ENCODE results near the gene FXYD5. TPM values are rescaled to one million over a fixed set of nuclear protein-coding genes. Genes with fewer than 3 reads are reported as not detected.

FXYD5 gene
- polyA plus RNA-seq, 2 of the 4 experiments (the other 2 are of a cell fraction): 70.8 to 113 TPM

DNA sequence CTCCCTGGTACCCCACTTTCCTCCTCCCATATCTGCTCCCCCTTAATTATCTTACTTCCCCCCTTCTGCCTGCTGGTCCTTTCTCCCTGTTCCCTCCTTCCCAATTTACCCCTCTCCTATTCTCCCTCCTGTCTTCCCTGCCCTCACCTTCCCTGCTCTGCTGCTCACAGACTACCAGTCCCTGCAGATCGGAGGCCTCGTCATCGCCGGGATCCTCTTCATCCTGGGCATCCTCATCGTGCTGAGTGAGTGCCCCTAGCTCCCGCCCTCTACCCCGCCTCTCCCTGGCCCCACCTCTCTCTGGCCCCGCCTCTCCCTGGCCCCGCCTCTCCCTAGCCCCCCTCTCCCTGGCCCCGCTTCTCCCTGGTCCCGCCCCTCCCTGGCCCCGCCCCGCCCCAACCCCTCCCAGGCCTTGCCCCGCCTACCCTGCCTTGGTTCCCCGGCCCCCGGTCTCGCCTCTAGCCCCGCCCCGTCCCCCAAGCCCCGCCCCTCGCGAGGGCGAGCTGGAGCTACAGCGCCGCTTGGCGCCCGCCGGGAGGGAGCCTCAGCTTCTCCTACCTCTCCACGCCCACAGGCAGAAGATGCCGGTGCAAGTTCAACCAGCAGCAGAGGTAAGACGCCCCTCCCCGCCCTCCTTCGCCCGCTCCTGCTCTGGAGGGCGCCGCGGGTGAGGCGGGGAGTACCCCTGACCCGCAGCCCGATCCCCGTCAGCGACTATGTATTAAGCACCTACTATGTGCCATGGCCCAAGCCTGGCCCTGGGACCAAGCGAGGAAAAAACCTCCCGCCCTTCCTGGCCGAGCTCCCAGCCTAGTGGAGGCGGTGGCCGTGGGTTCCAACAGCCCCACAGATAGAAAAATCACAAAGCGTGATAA, 13.3 kb upstream of the FXYD5 start (continued):
- TF ChIP-seq, protein P1, sequence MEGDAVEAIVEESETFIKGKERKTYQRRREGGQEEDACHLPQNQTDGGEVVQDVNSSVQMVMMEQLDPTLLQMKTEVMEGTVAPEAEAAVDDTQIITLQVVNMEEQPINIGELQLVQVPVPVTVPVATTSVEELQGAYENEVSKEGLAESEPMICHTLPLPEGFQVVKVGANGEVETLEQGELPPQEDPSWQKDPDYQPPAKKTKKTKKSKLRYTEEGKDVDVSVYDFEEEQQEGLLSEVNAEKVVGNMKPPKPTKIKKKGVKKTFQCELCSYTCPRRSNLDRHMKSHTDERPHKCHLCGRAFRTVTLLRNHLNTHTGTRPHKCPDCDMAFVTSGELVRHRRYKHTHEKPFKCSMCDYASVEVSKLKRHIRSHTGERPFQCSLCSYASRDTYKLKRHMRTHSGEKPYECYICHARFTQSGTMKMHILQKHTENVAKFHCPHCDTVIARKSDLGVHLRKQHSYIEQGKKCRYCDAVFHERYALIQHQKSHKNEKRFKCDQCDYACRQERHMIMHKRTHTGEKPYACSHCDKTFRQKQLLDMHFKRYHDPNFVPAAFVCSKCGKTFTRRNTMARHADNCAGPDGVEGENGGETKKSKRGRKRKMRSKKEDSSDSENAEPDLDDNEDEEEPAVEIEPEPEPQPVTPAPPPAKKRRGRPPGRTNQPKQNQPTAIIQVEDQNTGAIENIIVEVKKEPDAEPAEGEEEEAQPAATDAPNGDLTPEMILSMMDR (IDR thresholded peaks at IDR 0.05): peak; percentile 66
- TF ChIP-seq, protein P2, sequence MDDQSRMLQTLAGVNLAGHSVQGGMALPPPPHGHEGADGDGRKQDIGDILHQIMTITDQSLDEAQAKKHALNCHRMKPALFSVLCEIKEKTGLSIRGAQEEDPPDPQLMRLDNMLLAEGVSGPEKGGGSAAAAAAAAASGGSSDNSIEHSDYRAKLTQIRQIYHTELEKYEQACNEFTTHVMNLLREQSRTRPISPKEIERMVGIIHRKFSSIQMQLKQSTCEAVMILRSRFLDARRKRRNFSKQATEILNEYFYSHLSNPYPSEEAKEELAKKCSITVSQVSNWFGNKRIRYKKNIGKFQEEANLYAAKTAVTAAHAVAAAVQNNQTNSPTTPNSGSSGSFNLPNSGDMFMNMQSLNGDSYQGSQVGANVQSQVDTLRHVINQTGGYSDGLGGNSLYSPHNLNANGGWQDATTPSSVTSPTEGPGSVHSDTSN (IDR thresholded peaks at IDR 0.05): no peak
- TF ChIP-seq EHF (CRISPR knock-in tag; IDR thresholded peaks at IDR 0.05): no peak
- no peak for TF ChIP-seq HEYL (CRISPR knock-in tag; IDR thresholded peaks at IDR 0.05)
- TF ChIP-seq RCOR1 (IDR thresholded peaks at IDR 0.05; ENCODE audit: low read depth, low read length): no peak
- no peak for TF ChIP-seq ZNF302 (CRISPR knock-in tag; IDR thresholded peaks at IDR 0.05)
- TF ChIP-seq NPAS2 (CRISPR knock-in tag; IDR thresholded peaks at IDR 0.05; ENCODE audit: borderline replicate concordance): no peak
- TF ChIP-seq KDM5A (IDR thresholded peaks at IDR 0.05): no peak
- TF ChIP-seq, protein P3, sequence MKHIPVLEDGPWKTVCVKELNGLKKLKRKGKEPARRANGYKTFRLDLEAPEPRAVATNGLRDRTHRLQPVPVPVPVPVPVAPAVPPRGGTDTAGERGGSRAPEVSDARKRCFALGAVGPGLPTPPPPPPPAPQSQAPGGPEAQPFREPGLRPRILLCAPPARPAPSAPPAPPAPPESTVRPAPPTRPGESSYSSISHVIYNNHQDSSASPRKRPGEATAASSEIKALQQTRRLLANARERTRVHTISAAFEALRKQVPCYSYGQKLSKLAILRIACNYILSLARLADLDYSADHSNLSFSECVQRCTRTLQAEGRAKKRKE (CRISPR knock-in tag; IDR thresholded peaks at IDR 0.05; ENCODE audit: low read depth): no peak
- TF ChIP-seq JUN (IDR thresholded peaks at IDR 0.05): no peak
- TF ChIP-seq POLR2A (IDR thresholded peaks at IDR 0.05; ENCODE audit: low read length): no peak
- TF ChIP-seq, protein P4, sequence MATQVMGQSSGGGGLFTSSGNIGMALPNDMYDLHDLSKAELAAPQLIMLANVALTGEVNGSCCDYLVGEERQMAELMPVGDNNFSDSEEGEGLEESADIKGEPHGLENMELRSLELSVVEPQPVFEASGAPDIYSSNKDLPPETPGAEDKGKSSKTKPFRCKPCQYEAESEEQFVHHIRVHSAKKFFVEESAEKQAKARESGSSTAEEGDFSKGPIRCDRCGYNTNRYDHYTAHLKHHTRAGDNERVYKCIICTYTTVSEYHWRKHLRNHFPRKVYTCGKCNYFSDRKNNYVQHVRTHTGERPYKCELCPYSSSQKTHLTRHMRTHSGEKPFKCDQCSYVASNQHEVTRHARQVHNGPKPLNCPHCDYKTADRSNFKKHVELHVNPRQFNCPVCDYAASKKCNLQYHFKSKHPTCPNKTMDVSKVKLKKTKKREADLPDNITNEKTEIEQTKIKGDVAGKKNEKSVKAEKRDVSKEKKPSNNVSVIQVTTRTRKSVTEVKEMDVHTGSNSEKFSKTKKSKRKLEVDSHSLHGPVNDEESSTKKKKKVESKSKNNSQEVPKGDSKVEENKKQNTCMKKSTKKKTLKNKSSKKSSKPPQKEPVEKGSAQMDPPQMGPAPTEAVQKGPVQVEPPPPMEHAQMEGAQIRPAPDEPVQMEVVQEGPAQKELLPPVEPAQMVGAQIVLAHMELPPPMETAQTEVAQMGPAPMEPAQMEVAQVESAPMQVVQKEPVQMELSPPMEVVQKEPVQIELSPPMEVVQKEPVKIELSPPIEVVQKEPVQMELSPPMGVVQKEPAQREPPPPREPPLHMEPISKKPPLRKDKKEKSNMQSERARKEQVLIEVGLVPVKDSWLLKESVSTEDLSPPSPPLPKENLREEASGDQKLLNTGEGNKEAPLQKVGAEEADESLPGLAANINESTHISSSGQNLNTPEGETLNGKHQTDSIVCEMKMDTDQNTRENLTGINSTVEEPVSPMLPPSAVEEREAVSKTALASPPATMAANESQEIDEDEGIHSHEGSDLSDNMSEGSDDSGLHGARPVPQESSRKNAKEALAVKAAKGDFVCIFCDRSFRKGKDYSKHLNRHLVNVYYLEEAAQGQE (IDR thresholded peaks at IDR 0.05): no peak
- no peak for TF ChIP-seq HOXB13 (CRISPR knock-in tag; IDR thresholded peaks at IDR 0.05; ENCODE audit: low read depth)
- TF ChIP-seq TP53 (CRISPR knock-in tag; IDR thresholded peaks at IDR 0.05): no peak
- TF ChIP-seq HOXA7 (CRISPR knock-in tag; IDR thresholded peaks at IDR 0.05): no peak
- TF ChIP-seq, protein P5, sequence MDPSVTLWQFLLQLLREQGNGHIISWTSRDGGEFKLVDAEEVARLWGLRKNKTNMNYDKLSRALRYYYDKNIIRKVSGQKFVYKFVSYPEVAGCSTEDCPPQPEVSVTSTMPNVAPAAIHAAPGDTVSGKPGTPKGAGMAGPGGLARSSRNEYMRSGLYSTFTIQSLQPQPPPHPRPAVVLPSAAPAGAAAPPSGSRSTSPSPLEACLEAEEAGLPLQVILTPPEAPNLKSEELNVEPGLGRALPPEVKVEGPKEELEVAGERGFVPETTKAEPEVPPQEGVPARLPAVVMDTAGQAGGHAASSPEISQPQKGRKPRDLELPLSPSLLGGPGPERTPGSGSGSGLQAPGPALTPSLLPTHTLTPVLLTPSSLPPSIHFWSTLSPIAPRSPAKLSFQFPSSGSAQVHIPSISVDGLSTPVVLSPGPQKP (IDR thresholded peaks at IDR 0.05; ENCODE audit: low read depth, low read length): no peak
- TF ChIP-seq SREBF2 (IDR thresholded peaks at IDR 0.05): no peak
- TF ChIP-seq HDAC2 (IDR thresholded peaks at IDR 0.05): no peak
- no peak for TF ChIP-seq FOXS1 (CRISPR knock-in tag; IDR thresholded peaks at IDR 0.05)
- no peak for TF ChIP-seq HOXB5 (CRISPR knock-in tag; IDR thresholded peaks at IDR 0.05)
- TF ChIP-seq BHLHE40 (IDR thresholded peaks at IDR 0.05; ENCODE audit: low read depth, low read length): no peak
- TF ChIP-seq, protein P6, sequence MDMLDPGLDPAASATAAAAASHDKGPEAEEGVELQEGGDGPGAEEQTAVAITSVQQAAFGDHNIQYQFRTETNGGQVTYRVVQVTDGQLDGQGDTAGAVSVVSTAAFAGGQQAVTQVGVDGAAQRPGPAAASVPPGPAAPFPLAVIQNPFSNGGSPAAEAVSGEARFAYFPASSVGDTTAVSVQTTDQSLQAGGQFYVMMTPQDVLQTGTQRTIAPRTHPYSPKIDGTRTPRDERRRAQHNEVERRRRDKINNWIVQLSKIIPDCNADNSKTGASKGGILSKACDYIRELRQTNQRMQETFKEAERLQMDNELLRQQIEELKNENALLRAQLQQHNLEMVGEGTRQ (IDR thresholded peaks at IDR 0.05): no peak
- no peak for TF ChIP-seq ZSCAN20 (CRISPR knock-in tag; IDR thresholded peaks at IDR 0.05)
- no peak for TF ChIP-seq RNF2 (IDR thresholded peaks at IDR 0.05; ENCODE audit: borderline replicate concordance, low read depth)
- TF ChIP-seq FOSL2 (IDR thresholded peaks at IDR 0.05): no peak
- no peak for TF ChIP-seq FOSL2 (CRISPR knock-in tag; IDR thresholded peaks at IDR 0.05)
- peak; percentile 78 for TF ChIP-seq SMC3 (IDR thresholded peaks at IDR 0.05)
- no peak for TF ChIP-seq MYC (IDR thresholded peaks at IDR 0.05; ENCODE audit: borderline replicate concordance, low read length)
- TF ChIP-seq RARB (CRISPR knock-in tag; IDR thresholded peaks at IDR 0.05): no peak
- TF ChIP-seq, protein P7, sequence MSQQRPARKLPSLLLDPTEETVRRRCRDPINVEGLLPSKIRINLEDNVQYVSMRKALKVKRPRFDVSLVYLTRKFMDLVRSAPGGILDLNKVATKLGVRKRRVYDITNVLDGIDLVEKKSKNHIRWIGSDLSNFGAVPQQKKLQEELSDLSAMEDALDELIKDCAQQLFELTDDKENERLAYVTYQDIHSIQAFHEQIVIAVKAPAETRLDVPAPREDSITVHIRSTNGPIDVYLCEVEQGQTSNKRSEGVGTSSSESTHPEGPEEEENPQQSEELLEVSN (IDR thresholded peaks at IDR 0.05; ENCODE audit: borderline replicate concordance, low read depth): peak; percentile 64; the same call in 1 of the 2 replicates
- TF ChIP-seq TFCP2L1 (CRISPR knock-in tag; IDR thresholded peaks at IDR 0.05): 0 out of 2 replicates have a peak, but pooled peaks have one; percentile 32
- TF ChIP-seq RAD21 (conservative IDR thresholded peaks at IDR 0.05 in 1 of 2, IDR thresholded peaks at IDR 0.05 in 1 of 2): peak; percentile 65 to 82
- TF ChIP-seq, protein P8, sequence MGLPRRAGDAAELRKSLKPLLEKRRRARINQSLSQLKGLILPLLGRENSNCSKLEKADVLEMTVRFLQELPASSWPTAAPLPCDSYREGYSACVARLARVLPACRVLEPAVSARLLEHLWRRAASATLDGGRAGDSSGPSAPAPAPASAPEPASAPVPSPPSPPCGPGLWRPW (IDR thresholded peaks at IDR 0.05): no peak
